ENCODE data around the gene ACP5. TPM values are rescaled to one million over a fixed set of nuclear protein-coding genes. Genes with fewer than 3 reads are reported as not detected.

ACP5 gene
- total and polyA plus RNA-seq, 2 donors from 2014 or later, result 13.8 to 93.3 TPM

DNA sequence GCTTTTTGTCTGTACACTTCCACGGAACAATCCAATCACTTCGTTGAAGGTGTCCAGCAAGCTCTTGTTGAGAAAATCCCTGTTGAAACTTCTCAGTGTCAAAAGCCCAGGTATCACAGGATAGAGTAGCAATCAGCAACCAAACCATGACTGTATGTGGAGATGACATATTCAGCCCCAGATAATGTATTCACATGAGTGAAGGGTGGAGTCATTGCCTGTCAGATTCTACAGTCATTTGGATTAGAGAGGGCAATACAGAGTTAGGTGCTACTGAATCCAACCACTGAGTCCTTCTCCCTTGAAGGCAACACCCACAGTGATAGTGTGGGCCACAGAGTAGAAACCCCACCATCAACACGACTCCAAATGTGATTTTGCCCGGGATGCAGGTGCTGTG lies 43.1 kb upstream of the ACP5 start:
- H3K9me3 ChIP-seq (ENCODE audit: control insufficient read depth in 2 of 3, insufficient read depth in 1 of 3, low read length in 3 of 3), result peaks cover 16 to 23% (median 17%) of the 10 kb centered on the region in 3 donors
- intact Hi-C loops (cut with DNase I), result no loop called here
- DNase-seq (no peak), FAIRE-seq (no peak)
- H3K27me3 ChIP-seq (ENCODE audit: control insufficient read depth, insufficient read depth, low read length), result no peaks in the 10 kb centered on the region
- TF ChIP-seq, protein P1, sequence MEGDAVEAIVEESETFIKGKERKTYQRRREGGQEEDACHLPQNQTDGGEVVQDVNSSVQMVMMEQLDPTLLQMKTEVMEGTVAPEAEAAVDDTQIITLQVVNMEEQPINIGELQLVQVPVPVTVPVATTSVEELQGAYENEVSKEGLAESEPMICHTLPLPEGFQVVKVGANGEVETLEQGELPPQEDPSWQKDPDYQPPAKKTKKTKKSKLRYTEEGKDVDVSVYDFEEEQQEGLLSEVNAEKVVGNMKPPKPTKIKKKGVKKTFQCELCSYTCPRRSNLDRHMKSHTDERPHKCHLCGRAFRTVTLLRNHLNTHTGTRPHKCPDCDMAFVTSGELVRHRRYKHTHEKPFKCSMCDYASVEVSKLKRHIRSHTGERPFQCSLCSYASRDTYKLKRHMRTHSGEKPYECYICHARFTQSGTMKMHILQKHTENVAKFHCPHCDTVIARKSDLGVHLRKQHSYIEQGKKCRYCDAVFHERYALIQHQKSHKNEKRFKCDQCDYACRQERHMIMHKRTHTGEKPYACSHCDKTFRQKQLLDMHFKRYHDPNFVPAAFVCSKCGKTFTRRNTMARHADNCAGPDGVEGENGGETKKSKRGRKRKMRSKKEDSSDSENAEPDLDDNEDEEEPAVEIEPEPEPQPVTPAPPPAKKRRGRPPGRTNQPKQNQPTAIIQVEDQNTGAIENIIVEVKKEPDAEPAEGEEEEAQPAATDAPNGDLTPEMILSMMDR (IDR thresholded peaks at IDR 0.05; ENCODE audit: borderline replicate concordance, extremely low read depth, insufficient read depth), result no peak
- H3K4me1 ChIP-seq (ENCODE audit: control insufficient read depth in 2 of 3, insufficient read depth in 2 of 3, low read depth in 1 of 3, low read length in 3 of 3), result peaks cover 0 to 2% (median 0%) of the 10 kb centered on the region in 3 donors
- no peak overlapping the region for H3K9ac ChIP-seq (ENCODE audit: low read length in 3 of 3)
- peaks cover 28 to 44% (median 32%) of the 10 kb centered on the region in 3 donors for H3K36me3 ChIP-seq (ENCODE audit: control insufficient read depth in 2 of 3, insufficient read depth in 3 of 3, low read length in 3 of 3)
- H3K4me3 ChIP-seq (ENCODE audit: low read length in 3 of 3), result no peak overlapping the region
- H3K27ac ChIP-seq (ENCODE audit: low read depth in 2 of 2, low read length in 2 of 2), result no peak overlapping the region

DNA sequence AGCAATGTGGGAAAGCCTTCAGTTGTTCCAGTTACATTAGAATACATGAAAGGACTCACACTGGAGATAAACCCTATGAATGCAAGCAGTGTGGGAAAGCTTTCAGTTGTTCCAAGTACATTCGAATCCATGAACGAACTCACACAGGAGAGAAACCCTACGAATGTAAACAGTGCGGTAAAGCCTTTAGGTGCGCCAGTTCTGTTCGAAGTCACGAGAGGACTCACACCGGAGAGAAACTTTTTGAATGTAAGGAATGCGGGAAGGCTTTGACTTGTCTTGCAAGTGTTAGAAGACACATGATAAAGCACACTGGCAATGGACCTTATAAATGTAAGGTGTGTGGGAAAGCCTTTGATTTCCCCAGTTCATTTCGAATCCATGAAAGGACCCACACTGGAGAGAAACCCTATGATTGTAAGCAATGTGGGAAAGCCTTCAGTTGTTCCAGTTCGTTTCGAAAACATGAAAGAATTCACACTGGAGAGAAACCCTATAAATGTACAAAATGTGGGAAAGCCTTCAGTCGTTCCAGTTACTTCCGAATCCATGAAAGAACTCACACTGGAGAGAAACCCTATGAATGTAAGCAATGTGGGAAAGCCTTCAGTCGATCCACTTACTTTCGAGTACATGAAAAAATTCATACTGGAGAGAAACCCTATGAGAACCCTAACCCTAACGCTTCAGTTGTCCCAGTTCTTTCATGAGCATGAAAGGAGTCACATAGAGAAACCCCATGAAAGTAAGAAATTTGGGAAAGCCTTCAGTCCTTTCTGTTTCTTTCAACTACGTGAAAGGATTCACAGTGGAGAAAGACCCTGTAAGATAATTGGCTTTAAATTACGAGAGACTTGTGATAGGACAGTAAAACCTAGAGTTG lies 40.0 kb upstream of the ACP5 start:
- Histone ChIP-seq H3K4me3 (ENCODE audit: low read length in 3 of 3) (no peak overlapping the region), H3K27me3 (ENCODE audit: control insufficient read depth, insufficient read depth, low read length) (no peaks in the 10 kb centered on the region), H3K9ac (ENCODE audit: low read length in 3 of 3) (no peak overlapping the region), H3K36me3 (ENCODE audit: control insufficient read depth in 2 of 3, insufficient read depth in 3 of 3, low read length in 3 of 3) (peaks cover 28 to 44% (median 34%) of the 10 kb centered on the region in 3 donors), H3K27ac (ENCODE audit: low read depth in 2 of 2, low read length in 2 of 2) (no peak overlapping the region), H3K9me3 (ENCODE audit: control insufficient read depth in 2 of 3, insufficient read depth in 1 of 3, low read length in 3 of 3) (peaks cover 16 to 23% (median 17%) of the 10 kb centered on the region in 3 donors), H3K4me1 (ENCODE audit: control insufficient read depth in 2 of 3, insufficient read depth in 2 of 3, low read depth in 1 of 3, low read length in 3 of 3) (no peaks in the 10 kb centered on the region)
- DNase-seq, result no peak
- TF ChIP-seq, protein P1 (IDR thresholded peaks at IDR 0.05; ENCODE audit: borderline replicate concordance, extremely low read depth, insufficient read depth), result no peak
- FAIRE-seq, result no peak
- intact Hi-C loops (cut with DNase I), result no loop called here

DNA sequence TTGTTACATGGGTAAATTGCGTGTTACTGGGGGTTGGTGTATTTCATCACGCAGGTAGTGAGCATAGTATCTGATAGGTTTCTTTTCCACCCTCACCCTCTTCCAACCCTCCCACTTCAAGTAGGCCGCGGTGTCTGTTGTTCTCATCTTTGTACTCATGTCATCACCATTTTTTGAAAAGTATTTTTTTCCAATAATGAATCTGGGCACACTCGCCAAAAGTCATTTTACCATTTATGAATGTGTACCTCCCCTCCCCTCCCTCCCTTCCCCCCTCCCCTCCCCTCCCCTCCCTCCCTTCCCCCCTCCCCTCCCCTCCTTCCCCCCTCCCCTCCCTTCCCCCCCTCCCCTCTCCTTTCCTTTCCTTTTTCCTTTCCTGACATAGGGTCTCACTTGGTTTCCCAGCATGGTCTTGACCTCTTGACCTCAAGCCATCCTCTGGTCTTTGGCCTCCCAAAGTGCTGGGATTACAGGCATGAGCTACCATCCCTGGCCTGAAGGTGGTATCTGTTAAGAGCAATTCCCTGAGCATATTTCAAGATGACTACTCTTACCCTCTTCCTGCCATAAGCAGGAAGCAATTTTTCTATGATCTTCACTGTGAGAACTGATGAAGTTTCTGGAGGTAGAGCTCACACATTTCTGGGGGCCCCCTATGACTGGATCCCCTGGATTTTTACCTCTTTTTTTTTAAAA lies 35.5 kb upstream of the ACP5 start:
- TF ChIP-seq, protein P1 (IDR thresholded peaks at IDR 0.05; ENCODE audit: borderline replicate concordance, extremely low read depth, insufficient read depth), result no peak
- Histone ChIP-seq H3K27me3 (ENCODE audit: control insufficient read depth, insufficient read depth, low read length) (no peaks in the 10 kb centered on the region), H3K4me3 (ENCODE audit: low read length in 3 of 3) (no peak overlapping the region), H3K9ac (ENCODE audit: low read length in 3 of 3) (no peak overlapping the region), H3K9me3 (ENCODE audit: control insufficient read depth in 2 of 3, insufficient read depth in 1 of 3, low read length in 3 of 3) (peaks cover 12 to 15% (median 14%) of the 10 kb centered on the region in 3 donors), H3K4me1 (ENCODE audit: control insufficient read depth in 2 of 3, insufficient read depth in 2 of 3, low read depth in 1 of 3, low read length in 3 of 3) (no peaks in the 10 kb centered on the region), H3K36me3 (ENCODE audit: control insufficient read depth in 2 of 3, insufficient read depth in 3 of 3, low read length in 3 of 3) (peaks cover 14 to 20% (median 18%) of the 10 kb centered on the region in 3 donors), H3K27ac (ENCODE audit: low read depth in 2 of 2, low read length in 2 of 2) (no peak overlapping the region)
- FAIRE-seq, result no peak
- no peak for DNase-seq
- intact Hi-C loops (cut with DNase I), result no loop called here
